ENCODE data around the gene WNT3.

DNA sequence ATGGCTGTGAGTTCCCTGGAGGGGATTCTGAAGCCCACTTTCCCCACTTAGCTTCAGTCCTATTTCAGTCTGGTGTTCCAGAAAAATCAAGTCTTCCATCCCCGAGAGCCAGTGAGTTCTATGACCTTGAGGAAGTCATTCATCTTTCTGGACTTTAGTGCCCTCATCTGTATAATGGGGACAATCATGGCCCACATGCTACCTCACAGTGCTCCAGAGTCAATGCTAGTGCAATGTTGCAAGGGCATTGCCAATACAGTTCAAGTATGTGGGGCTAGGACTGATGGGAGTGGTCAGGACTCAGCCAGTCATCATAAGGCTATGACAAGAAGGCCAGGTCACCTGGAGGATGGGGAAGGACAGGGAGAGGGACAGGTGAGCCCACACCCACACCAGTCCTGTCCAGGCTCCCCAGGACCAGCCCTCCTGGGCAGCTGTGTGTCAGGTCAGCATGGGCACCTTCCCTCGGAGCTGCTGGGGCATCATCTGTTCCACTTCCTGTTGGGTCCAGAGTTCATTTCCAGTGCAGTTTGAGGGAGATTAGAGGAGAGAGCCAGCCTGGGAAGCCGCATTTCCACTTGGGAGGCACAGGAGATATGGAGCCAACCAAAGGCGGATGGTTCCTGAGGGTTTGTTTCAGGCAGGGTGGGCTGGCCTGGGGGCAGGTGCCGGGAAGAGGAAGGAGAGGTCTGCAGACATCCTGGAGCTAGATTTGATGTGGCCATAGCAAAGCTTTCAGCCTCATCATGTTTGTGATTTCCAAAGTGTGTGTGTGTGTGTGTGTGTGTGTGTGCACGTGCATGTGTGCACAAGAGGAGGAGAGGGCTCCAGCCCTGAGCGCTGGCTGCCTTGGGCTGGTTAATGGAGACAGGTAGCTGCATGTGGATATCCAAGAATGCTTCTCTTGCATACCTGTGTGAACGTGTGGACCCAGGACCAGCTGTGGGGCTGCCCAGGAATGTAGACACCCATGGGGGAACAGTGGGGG, 29.0 kb upstream of the WNT3 start:
- TF ChIP-seq CTCF (IDR thresholded peaks at IDR 0.05): no peak
- no peak for TF ChIP-seq POLR2A (IDR thresholded peaks at IDR 0.05)
